Stimulated activated CD4-positive, alpha-beta T cell treated with anti-CD3 and anti-CD28 coated beads, Interleukin-1b, Interleukin-23, amount 100 ng/mL, for 24 hours (primary cell): ENCODE data around the gene PKIG.
"Not testable (repeated sequence)": the region's sequence is repeated elsewhere in the genome, so short reads cannot be mapped to it uniquely, and the experiment has no call there.

Source experiments
- DNase-seq, 4 experiments: peaks; one replicate each; pipeline ENCODE4 v3.0.0-alpha.2; 2020; ENCODE audit warnings: low read depth in 4 of 4, low spot score in 1 of 4

The PKIG gene

DNA sequence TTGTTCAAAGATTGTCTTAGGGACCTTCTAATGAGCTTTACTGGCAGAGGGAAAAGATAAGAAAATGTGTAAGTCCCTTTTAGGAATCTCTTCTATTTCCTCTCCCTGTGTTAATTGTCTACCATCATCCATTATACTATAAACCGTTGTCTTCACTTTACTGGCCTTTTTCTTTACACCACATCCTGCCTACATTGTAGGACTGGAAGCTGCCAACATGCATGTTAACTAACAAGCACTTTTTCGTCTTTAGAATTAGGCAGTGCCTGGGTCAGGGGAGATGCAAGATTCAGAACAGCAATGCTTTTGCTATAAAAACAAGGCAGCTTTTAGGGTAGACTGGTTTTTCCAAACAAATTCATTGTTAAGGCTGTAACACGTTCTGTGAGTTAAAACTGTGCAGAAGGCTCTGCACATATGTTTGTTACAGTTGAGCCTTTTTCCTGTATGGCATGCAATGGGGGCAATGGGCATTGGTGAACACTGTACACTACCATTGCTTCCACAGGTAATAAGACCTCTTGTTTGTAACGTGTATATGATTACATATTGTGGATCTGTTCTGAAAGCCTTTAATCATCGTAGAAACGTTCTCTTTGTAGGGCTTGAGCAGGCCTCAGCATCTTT is 10.9 kb upstream of the PKIG start:
- no peak for DNase-seq

DNA sequence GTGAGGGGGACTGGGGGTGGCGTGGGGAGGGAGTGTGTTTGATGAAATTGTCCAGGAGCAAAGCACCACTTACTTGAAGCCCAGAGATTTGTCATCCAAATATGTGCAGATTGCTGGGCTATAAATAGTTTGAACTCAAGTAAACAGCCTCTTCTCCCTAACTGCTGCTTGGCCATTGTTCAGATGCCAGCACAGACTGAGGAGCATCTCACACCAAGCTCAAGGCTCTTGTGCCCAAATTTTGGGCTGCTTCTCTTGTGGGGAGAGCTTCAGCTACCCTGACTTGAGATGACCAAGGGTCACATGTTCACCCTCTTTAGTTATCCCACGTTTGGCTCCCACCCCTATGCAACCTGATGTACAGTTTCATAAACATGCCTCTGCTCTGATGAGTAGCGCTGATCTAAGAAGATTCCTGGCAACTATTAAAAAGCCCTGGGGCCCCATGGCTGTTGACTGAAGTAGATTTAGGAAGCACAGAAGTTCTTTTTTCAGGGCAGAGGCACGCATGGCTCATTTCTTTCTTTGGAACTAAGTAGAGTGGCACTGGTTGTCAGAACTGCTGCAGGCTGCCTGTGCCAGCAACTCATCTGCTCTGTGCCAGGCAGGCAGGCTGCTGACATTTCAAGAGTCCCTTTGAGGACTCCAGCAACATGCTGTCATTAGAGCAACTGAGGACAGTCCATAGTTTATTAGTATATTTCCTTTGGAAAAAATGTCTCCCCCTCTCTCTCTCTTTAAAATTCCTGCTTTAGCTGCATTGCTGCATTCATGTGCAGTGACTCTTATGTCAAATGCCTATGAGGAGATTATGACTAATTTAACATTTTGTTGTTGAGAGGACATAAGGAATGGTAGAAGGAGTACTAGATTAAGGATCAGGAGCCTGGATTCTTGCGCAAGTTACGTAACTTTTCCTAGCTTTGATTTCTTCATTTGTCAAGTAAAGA is 9.6 kb upstream of the PKIG start:
- no peak for DNase-seq

DNA sequence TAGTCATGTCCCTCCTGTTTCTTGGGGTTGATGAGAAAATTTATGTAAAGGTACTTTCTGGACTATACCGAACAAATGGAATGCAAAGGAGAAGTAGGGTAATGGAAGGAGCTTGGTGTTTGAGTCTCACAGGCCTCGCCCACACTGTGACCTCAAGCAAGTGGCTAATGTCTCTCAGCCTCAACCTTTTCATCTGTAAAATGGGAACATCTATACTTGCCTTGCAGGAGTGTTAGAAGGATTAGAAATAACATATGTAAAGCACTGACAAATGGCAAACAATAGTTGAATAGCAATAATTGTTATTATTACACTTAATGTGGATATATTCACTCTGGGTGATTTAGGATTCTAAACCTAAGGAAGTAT is 8.9 kb upstream of the PKIG start:
- no peak for DNase-seq

GRCh38 chr20:44574372-44574771 is 8.0 kb upstream of the PKIG start:
- DNase-seq: no peak

DNA sequence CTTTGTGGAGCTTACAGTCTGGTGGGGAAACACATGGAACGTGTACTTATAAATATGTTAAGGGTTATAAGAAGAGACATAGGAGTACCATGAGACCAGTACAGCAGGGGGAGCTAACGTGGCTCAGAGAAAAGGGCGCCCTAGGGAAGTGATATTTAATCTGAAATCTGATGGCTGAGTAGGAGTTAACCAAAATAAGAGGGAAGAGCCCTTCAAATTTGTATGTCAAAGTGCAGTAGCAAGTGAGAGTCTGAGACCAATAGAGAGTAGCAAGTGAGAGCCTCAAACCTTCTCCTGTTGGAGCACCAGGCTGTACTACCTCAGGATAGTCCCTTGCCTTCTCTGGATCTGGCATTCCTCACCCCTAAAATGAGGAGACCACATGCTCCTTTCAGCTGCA is 6.1 kb upstream of the PKIG start:
- DNase-seq: no peak

GRCh38 chr20:44579313-44580081 is 2.9 kb upstream of the PKIG start:
- no peak for DNase-seq

- no peak for DNase-seq
These were observed 1.7 kb upstream of the PKIG start for GRCh38 chr20:44580581-44581268.

GRCh38 chr20:44581515-44581914 is 864 bp upstream of the PKIG start:
- no peak for DNase-seq

DNA sequence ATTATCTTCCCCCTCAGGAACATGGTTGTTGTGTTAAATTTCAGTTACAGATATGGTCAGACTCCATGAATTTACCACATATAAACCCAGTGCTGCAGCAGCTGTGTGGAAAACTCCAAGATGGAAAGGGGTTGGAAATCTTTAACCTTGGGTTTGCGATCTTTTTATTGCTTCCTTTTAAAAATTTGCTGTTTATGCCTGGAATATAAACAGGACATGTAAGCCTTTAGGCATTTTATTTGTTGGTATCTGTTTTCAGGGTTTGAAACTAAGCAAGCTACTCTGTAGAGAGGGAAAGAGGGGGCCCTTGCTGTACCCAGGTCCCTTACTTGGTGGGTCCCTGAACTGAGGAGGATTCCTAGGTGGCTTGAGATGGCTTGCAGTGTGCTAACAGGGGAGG is 778 bp downstream of the PKIG start:
- no peak for DNase-seq

- no peak for DNase-seq
These were observed 1.8 kb downstream of the PKIG start for GRCh38 chr20:44584162-44584561.

DNA sequence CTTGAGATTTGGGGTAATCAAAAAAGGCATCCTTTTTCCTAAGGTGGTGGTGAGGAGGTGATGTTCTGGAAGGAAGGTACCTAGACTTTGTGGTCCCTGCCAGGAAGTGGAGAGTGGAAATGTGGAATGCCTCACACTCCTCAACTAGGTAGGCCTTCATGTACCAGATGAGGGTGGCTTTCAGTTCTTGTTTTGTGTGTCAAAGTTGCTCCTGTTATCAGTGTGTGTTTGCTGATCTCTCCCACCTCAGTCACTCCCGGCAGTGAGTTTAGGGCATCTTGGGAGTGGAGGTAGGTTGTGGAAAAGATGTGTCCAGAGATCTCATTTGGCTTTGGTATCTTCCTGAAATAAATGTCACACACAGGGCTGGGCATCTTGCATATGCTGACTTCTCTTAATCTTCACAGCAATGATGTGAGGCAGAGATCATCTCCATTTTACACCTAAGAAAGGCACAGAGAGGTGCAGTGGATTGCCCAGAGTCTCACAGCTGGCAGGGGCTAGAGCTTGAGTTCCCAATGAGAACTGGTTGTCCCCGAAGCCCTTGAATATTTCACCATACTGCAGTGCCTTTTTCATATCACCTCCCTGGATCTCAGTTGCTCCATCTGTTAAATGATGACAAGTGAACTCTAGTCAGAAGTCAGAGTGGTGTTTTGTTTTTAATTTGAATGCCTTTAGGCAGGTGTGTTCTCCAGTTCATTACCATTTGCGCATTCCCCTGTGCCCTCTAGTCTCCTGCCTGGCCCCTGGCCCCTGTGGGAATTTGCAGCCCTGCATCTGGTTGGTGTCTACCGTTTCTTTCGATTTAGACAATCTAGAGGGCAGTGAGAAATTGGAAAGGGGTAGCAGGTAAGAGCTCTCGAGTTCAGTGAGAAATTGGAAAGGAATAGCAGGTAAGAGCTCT is 2.9 kb downstream of the PKIG start:
- no peak for DNase-seq

GRCh38 chr20:44586289-44586911 is 4.0 kb downstream of the PKIG start:
- DNase-seq: no peak

DNA sequence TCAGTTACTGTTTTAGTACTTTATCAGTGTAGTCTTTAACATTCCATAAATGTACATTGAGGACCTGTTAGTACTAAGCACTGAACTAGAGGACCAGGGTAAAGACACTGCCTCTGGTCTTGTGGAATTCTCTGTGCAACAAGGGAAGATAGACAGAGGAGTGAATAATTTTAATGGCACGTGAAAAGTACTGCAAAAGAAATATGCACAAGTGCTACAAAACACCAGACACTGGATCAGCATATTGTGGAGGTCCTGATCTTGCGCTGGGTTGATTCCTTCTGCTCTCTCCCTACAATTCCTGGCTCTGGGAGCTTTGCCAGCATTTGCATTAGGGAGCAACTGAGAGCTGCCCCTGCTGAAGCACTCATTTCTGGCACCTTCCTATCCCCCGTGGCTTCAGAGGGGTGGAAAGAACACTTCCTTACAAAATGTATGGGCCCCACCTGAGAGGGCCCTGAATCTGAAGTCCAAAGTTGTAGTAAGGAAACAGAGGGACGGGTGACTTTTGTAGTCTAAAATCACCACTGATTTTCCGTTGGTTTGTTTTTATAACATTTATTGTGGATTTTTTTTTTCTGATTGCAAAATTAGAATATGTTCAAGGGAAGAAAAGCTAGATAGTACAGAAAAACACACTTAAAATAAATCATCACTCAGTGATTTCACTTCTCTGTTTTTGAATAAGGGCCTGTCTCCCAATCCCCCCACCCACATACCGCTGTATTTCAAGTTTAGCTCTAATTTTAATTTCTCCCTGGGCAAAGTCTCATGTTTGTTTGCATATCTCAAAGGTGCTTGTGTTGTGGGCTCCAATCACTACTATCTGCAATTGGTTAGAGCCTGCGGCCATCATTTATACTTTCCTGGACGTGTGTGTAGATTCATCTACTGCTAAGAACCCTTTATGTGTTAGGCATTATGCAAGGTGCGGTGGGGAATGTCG is 4.9 kb downstream of the PKIG start:
- DNase-seq: no peak

DNA sequence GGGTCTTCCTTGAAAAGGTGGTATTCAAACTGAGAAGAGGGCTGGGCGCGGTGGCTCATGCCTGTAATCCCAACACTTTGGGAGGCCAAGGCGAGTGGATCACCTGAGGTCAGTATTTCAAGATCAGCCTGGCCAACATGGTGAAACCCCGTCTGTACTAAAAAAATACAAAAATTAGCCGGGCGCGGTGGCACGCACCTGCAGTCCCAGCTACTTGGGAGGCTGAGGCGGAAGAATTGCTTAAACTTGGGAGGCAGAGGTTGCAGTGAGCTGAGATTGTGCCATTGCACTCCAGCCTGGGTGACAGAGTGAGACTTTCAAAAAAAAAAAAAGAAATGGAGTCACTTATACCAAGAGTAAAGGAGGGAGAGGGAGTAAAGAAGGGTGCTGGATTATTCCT is 5.9 kb downstream of the PKIG start:
- not testable (repeated sequence) for DNase-seq

- no peak for DNase-seq
These were observed 7.2 kb downstream of the PKIG start for GRCh38 chr20:44589537-44589936.

DNA sequence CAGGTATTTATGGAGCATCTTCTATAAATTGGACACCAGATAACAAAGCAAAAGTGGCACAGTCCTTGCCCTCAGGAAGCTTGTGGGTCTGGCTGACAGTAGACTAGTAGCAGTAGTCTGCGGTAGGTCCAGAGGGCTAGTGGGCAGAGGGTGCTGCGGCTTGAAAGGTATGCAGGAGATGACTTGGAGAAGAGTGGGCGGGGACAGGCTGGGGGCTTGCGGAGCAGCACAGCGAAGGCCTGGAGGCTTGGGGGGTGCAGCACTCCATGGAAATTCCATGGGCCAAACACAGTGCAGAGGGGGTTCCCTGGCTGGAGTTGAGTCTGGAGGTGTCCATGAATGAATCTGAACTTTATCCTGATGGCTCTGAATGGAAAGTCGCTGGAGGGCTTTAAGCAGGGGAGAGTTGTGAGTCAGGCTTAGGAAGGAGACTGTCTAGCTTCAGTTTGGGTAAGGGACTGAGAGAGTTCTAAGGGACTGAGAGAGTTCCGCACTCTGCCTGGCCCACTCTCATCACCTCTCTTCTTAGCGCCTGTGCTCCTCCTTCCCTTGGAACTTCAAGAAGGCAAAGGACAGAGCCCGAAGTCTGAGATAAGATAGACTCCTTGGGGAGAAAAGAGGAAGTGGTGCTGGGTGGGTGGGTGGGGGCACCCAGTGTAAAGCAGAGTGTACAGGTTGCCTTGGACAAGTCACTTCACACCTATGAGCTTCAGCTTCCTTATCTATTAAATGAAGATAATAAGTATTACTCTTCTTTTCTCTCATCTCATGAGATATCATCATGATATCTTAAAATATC is 8.8 kb downstream of the PKIG start:
- no peak for DNase-seq

- DNase-seq: no peak
These were observed 10.0 kb downstream of the PKIG start for GRCh38 chr20:44592366-44592765.

GRCh38 chr20:44593751-44594150 is 11.4 kb downstream of the PKIG start:
- DNase-seq: no peak
